HCT116 (cell line): ENCODE results near the gene ELF5.

Experiments
- ATF3 ChIP-seq: IDR thresholded peaks from 2 replicates; pipeline ENCODE4 v1.6.1; 2012
- POLR2A ChIP-seq: IDR thresholded peaks from 2 replicates; pipeline ENCODE4 v1.7.0; 2011; ENCODE audit warnings: borderline replicate concordance; ENCODE audit not compliant: insufficient read depth, insufficient read length; ENCODE audit errors: extremely low read depth
- TF ChIP-seq, protein P1 (sequence below), 3 experiments: fragments of 200-600 bp in 1 of 3; sonication (generic) in 1 of 3; IDR thresholded peaks in 2 of 3; conservative IDR thresholded peaks in 1 of 3; 2 replicates each; pipeline ENCODE4 v1.5.1; 2012 to 2017; ENCODE audit warnings: low read depth in 2 of 3, low read length in 2 of 3, antibody characterized with exemption in 1 of 3, borderline replicate concordance in 1 of 3, control low read depth in 1 of 3, mild to moderate bottlenecking in 1 of 3, mixed read lengths in 1 of 3, mixed run types in 1 of 3, moderate library complexity in 1 of 3; ENCODE audit not compliant: insufficient read depth in 1 of 3

DNA sequence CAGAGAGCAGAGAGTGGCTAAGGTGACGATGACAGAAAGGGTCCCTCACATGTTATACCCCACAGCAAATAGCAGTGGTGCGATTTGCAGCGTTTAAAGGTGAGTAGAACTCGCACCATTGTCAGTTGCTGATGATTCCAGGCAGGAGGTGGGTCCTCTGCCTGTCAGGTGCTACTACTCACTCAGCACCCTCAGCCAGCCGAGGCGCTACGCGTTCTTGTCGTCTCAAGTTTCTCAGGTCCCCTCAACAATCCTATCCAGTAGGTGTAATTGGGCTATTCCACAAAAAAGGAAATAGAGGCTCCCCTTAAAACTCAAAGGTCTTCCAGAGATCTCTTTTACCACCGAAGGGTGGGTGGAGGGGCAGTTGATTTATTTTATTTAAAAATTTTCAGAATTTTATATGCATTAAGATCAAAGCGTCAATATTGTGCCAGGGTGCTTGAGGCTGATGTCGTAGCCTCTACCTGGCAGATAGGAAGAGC lies 18.3 kb downstream of the ELF5 start:
- TF ChIP-seq POLR2A (no peak), ATF3 (no peak)
- TF ChIP-seq, protein P1, sequence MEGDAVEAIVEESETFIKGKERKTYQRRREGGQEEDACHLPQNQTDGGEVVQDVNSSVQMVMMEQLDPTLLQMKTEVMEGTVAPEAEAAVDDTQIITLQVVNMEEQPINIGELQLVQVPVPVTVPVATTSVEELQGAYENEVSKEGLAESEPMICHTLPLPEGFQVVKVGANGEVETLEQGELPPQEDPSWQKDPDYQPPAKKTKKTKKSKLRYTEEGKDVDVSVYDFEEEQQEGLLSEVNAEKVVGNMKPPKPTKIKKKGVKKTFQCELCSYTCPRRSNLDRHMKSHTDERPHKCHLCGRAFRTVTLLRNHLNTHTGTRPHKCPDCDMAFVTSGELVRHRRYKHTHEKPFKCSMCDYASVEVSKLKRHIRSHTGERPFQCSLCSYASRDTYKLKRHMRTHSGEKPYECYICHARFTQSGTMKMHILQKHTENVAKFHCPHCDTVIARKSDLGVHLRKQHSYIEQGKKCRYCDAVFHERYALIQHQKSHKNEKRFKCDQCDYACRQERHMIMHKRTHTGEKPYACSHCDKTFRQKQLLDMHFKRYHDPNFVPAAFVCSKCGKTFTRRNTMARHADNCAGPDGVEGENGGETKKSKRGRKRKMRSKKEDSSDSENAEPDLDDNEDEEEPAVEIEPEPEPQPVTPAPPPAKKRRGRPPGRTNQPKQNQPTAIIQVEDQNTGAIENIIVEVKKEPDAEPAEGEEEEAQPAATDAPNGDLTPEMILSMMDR (IDR thresholded peaks at IDR 0.05 in 2 of 3, conservative IDR thresholded peaks at IDR 0.05 in 1 of 3; ENCODE audit: borderline replicate concordance in 1 of 3, insufficient read depth in 1 of 3, low read depth in 2 of 3, low read length in 2 of 3): no peak
